ENCODE data around the gene MBTPS1. TPM values are rescaled to one million over a fixed set of nuclear protein-coding genes. Genes with fewer than 3 reads are reported as not detected.

MBTPS1 gene
- total and polyA plus RNA-seq, 2 donors from 2014 or later: 45.5 to 91.7 TPM

Other genes with a start within 250 kb of the MBTPS1 start
- gene MLYCD, start 217.8 kb downstream of the MBTPS1 start, total RNA-seq: 8.8 TPM
- 9.1 TPM for gene MLYCD, start 217.8 kb downstream of the MBTPS1 start, polyA plus RNA-seq (ENCODE audit: insufficient read depth, low read depth, low replicate concordance)
- 6.3 TPM for gene OSGIN1, start 163.7 kb downstream of the MBTPS1 start, total RNA-seq
- gene OSGIN1, start 163.7 kb downstream of the MBTPS1 start, polyA plus RNA-seq (ENCODE audit: insufficient read depth, low read depth, low replicate concordance): 14.5 TPM
- 0.82 TPM for gene NECAB2, start 148.7 kb downstream of the MBTPS1 start, total RNA-seq
- gene NECAB2, start 148.7 kb downstream of the MBTPS1 start, polyA plus RNA-seq (ENCODE audit: insufficient read depth, low read depth, low replicate concordance): 47.0 TPM
- not detected for gene SLC38A8, start 74.1 kb downstream of the MBTPS1 start, total RNA-seq
- gene SLC38A8, start 74.1 kb downstream of the MBTPS1 start, polyA plus RNA-seq (ENCODE audit: insufficient read depth, low read depth, low replicate concordance): 0.30 TPM
- 13.3 TPM for gene HSDL1, start 28.2 kb upstream of the MBTPS1 start, total RNA-seq
- gene HSDL1, start 28.2 kb upstream of the MBTPS1 start, polyA plus RNA-seq (ENCODE audit: insufficient read depth, low read depth, low replicate concordance): 12.1 TPM
- gene DNAAF1, start 28.4 kb upstream of the MBTPS1 start, total RNA-seq: 4.8 TPM
- gene DNAAF1, start 28.4 kb upstream of the MBTPS1 start, polyA plus RNA-seq (ENCODE audit: insufficient read depth, low read depth, low replicate concordance): 2.4 TPM
- 64.7 TPM for gene TAF1C, start 70.1 kb upstream of the MBTPS1 start, total RNA-seq
- gene TAF1C, start 70.1 kb upstream of the MBTPS1 start, polyA plus RNA-seq (ENCODE audit: insufficient read depth, low read depth, low replicate concordance): 24.7 TPM
- 0.72 TPM for gene ADAD2, start 74.2 kb upstream of the MBTPS1 start, total RNA-seq
- gene ADAD2, start 74.2 kb upstream of the MBTPS1 start, polyA plus RNA-seq (ENCODE audit: insufficient read depth, low read depth, low replicate concordance): 0.80 TPM
- not detected for gene KCNG4, start 123.1 kb upstream of the MBTPS1 start, total RNA-seq
- gene KCNG4, start 123.1 kb upstream of the MBTPS1 start, polyA plus RNA-seq (ENCODE audit: insufficient read depth, low read depth, low replicate concordance): not detected
- 11.1 TPM for gene WFDC1, start 177.9 kb upstream of the MBTPS1 start, total RNA-seq
- gene WFDC1, start 177.9 kb upstream of the MBTPS1 start, polyA plus RNA-seq (ENCODE audit: insufficient read depth, low read depth, low replicate concordance): 34.8 TPM

Data from kidney (tissue), 2 donors.